Parathyroid adenoma (tissue), 2 donors: ENCODE data around the gene ZGRF1.
"Not testable (repeated sequence)": the region's sequence is repeated elsewhere in the genome, so short reads cannot be mapped to it uniquely, and the experiment has no call there.

ENCODE experiments used
- H2AFZ ChIP-seq: fragments of 300-600 bp; sonication (generic); one replicate; pipeline ENCODE4 v1.7.0; 2017; ENCODE audit warnings: antibody characterized with exemption, mild to moderate bottlenecking
- H3K27ac ChIP-seq: fragments of 300-600 bp; sonication (generic); one replicate; pipeline ENCODE4 v1.7.0; 2017
- H3K27me3 ChIP-seq: fragments of 300-600 bp; sonication (generic); one replicate; pipeline ENCODE4 v1.7.0; 2017; ENCODE audit warnings: low read length; ENCODE audit not compliant: control insufficient read depth, insufficient read depth
- H3K36me3 ChIP-seq: fragments of 300-600 bp; sonication (generic); one replicate; pipeline ENCODE4 v1.7.0; 2017; ENCODE audit warnings: low read length; ENCODE audit not compliant: control insufficient read depth, insufficient read depth
- H3K4me1 ChIP-seq: fragments of 300-600 bp; sonication (generic); one replicate; pipeline ENCODE4 v1.7.0; 2017; ENCODE audit warnings: control low read depth
- H3K4me2 ChIP-seq: fragments of 300-600 bp; sonication (generic); one replicate; pipeline ENCODE4 v1.7.0; 2017; ENCODE audit warnings: low read length
- H3K4me3 ChIP-seq: fragments of 300-600 bp; sonication (generic); one replicate; pipeline ENCODE4 v1.7.0; 2017; ENCODE audit warnings: low read depth, low read length
- H3K79me2 ChIP-seq: fragments of 300-600 bp; sonication (generic); one replicate; pipeline ENCODE4 v1.7.0; 2017; ENCODE audit warnings: control low read depth
- H3K9ac ChIP-seq: fragments of 300-600 bp; sonication (generic); one replicate; pipeline ENCODE4 v1.7.0; 2017; ENCODE audit warnings: mild to moderate bottlenecking
- H3K9me3 ChIP-seq: fragments of 300-600 bp; sonication (generic); one replicate; pipeline ENCODE4 v1.7.0; 2017; ENCODE audit warnings: low read length; ENCODE audit not compliant: control insufficient read depth
- CTCF ChIP-seq: fragments of 300-600 bp; sonication (generic); IDR thresholded peaks from one replicate; pipeline ENCODE4 v1.7.0; 2017; ENCODE audit warnings: antibody characterized with exemption, mild to moderate bottlenecking
- donor health status: primary hyperparathyroidism.

Gene ZGRF1

GRCh38 chr4:112562254-112562879, 74.3 kb downstream of the ZGRF1 start:
- H3K9me3 ChIP-seq, result no peaks in the 10 kb centered on the region
- H3K4me2 ChIP-seq, result no peak overlapping the region
- no peaks in the 10 kb centered on the region for H3K4me1 ChIP-seq

DNA sequence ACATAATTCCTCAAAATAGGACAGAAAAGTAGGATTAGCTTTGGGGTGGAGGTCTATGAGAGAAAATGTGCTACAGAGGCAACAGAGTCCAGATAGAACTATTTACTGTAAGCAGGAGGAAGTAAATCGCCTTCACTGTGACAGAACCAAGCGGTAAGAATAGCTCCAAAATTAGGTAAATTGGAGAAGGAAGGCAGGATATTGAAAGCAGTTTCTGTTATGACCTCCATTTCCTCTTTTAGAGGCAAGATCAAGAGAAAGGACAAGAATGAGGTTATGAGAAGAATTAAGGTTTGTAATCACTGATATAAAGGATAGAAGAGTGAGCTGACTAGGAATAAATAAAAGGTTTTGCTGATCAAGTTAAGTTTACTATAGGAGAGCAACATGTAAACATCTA, 76.6 kb downstream of the ZGRF1 start:
- Histone ChIP-seq H3K9ac (no peak overlapping the region), H3K4me1 (no peaks in the 10 kb centered on the region), H2AFZ (no peak overlapping the region), H3K4me3 (no peak overlapping the region), H3K27ac (no peak overlapping the region), H3K9me3 (no peaks in the 10 kb centered on the region), H3K4me2 (no peak overlapping the region), H3K36me3 (no peaks in the 10 kb centered on the region), H3K79me2 (no peaks in the 10 kb centered on the region), H3K27me3 (no peaks in the 10 kb centered on the region)
- TF ChIP-seq CTCF, result no peak

More at GRCh38 chr4:112562254-112562879, 74.3 kb downstream of the ZGRF1 start:
- Histone ChIP-seq H3K79me2 (no peaks in the 10 kb centered on the region), H2AFZ (no peak overlapping the region), H3K36me3 (no peaks in the 10 kb centered on the region), H3K27me3 (no peaks in the 10 kb centered on the region), H3K9ac (no peak overlapping the region), H3K27ac (no peak overlapping the region), H3K4me3 (no peak overlapping the region)
- TF ChIP-seq CTCF, result no peak

- Histone ChIP-seq H3K4me2 (no peak overlapping the region), H3K27me3 (no peaks in the 10 kb centered on the region), H3K9ac (no peak overlapping the region), H3K4me3 (no peak overlapping the region), H3K9me3 (no peaks in the 10 kb centered on the region), H3K79me2 (no peaks in the 10 kb centered on the region), H3K27ac (no peak overlapping the region), H3K4me1 (no peaks in the 10 kb centered on the region), H2AFZ (no peak overlapping the region), H3K36me3 (no peaks in the 10 kb centered on the region)
- no peak for TF ChIP-seq CTCF
Measured at GRCh38 chr4:112559053-112559452, 77.7 kb downstream of the ZGRF1 start.

DNA sequence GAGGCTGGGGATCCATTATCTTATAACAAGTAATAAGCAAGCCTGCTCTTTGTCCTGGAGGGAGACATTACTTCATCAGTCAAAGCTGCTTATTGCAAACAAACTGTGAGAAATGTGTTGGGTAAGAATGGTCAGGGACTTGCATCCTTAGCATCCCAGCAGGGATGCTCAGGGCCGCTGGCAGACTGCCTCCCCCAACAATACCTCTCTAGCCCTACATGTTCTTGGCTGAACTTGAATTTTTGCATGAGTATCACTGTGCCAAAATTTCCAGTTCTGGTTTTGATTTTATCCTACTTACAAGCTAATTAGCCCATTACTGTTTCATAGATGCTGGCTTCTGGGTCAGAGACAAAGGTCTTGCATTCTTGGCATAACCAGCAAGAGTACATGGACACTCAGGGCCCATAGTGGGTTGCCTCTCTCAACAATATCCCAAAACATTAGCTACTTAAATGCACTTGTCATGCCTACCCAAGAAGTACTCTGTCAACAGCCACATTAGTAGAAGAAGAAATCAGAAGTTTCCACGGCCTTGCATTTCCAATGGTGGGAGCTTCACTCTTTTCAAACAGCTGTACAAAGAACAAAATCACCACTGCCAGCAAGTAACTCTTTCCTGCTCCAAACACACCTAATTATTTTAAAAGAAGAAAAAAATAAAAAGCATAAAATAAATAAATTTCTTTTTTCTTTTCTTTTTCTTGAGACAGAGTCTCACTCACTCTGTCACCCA, 78.9 kb downstream of the ZGRF1 start:
- H3K36me3 ChIP-seq, result no peaks in the 10 kb centered on the region
- H3K4me1 ChIP-seq, result no peaks in the 10 kb centered on the region
- no peaks in the 10 kb centered on the region for H3K79me2 ChIP-seq
- H3K27me3 ChIP-seq, result no peaks in the 10 kb centered on the region
- no peak overlapping the region for H3K4me3 ChIP-seq
- no peak overlapping the region for H3K9ac ChIP-seq
- H3K27ac ChIP-seq, result no peak overlapping the region
- TF ChIP-seq CTCF, result no peak
- no peaks in the 10 kb centered on the region for H3K9me3 ChIP-seq
- no peak overlapping the region for H2AFZ ChIP-seq
- H3K4me2 ChIP-seq, result no peak overlapping the region

GRCh38 chr4:112554271-112554670, 82.4 kb downstream of the ZGRF1 start:
- H3K79me2 ChIP-seq, H3K4me3 ChIP-seq: not testable (repeated sequence)

More at GRCh38 chr4:112554271-112554670, 82.4 kb downstream of the ZGRF1 start:
- H3K27ac ChIP-seq, H3K4me1 ChIP-seq, H3K36me3 ChIP-seq, H2AFZ ChIP-seq, H3K9ac ChIP-seq, H3K27me3 ChIP-seq, H3K4me2 ChIP-seq, H3K9me3 ChIP-seq: not testable (repeated sequence)
